ENCODE results near the gene PTCSC3. TPM values are rescaled to one million over a fixed set of nuclear protein-coding genes. Genes with fewer than 3 reads are reported as not detected.
A peak's percentile ranks its signal among the peaks of the same experiment; 100 is the strongest.

The PTCSC3 gene
- total and polyA plus RNA-seq, 2 of the 13 experiments (the other 11 are each of a cell fraction or from before 2014, with no cell fraction given): not detected

DNA sequence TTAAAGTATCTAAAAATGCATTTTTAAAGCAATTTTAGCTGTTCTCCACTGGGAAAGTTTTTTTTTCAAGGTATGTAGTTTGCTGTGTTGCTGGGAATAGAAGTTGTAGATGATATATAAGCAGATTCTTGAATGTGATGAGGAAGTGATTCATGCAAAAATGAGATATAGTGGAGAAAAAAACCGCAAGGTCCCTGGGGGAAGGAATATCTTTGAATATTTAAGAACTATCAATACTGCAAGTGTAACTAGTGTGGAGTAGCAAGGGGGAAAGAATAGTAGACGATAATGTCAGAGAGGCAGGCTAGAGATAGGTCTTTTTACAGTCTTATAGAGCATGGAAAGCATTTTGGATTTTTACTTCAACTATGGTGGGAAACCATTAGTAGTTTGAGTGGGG lies 42.5 kb downstream of the PTCSC3 start:
- FAIRE-seq (no peak), DNase-seq (ENCODE audit: low spot score) (no peak), ATAC-seq (no peak)
- no peaks in the 10 kb centered on the region for H3K9me3 ChIP-seq (ENCODE audit: low read length)
- no peak overlapping the region for H2AFZ ChIP-seq (ENCODE audit: low read length)
- H3K9ac ChIP-seq (ENCODE audit: insufficient read depth, low read depth, low read length): no peak overlapping the region
- no peak overlapping the region for H3K27ac ChIP-seq (ENCODE audit: extremely low read length, insufficient read depth, low read length)
- no peaks in the 10 kb centered on the region for H3K36me3 ChIP-seq (replicated peaks in 1 of 2; ENCODE audit: control insufficient read depth in 1 of 2, insufficient read depth in 2 of 2, low read length in 2 of 2)
- H3K4me3 ChIP-seq (replicated peaks in 1 of 3; ENCODE audit: insufficient read depth in 1 of 3, low read depth in 2 of 3, low read length in 3 of 3): no peak overlapping the region
- TF ChIP-seq ARHGAP35 (CRISPR knock-in tag; IDR thresholded peaks at IDR 0.05; ENCODE audit: borderline replicate concordance) (no peak), PHB2 (IDR thresholded peaks at IDR 0.05; ENCODE audit: partially characterized antibody) (peak; percentile 39)
- no peaks in the 10 kb centered on the region for H3K4me1 ChIP-seq (ENCODE audit: insufficient read depth, low read length)
- ChIA-PET POLR2A (no interaction called here), CTCF (ENCODE audit: low intra/inter-chr PET ratio, low total read pairs) (no interaction called here)
- intact Hi-C loops (cut with micrococcal nuclease; ENCODE audit: unreplicated experiment) (no loop called here), in situ Hi-C loops (cut with HindIII; ENCODE audit: extremely low pct_ligation_motif_present, low pct_unique_long_range_greater_than_20kb) (no loop called here)
- H3K79me2 ChIP-seq (ENCODE audit: insufficient read depth, low read length): no peaks in the 10 kb centered on the region
- H3K27me3 ChIP-seq (ENCODE audit: control insufficient read depth in 1 of 2, insufficient read depth in 2 of 2, low read length in 2 of 2): no peaks in the 10 kb centered on the region; a peak in 1 of 5 replicates
- H4K20me1 ChIP-seq (ENCODE audit: insufficient read depth, low read length): no peaks in the 10 kb centered on the region
- H3K4me2 ChIP-seq (ENCODE audit: low read depth, low read length): no peak overlapping the region
- WGBS (ENCODE audit: low lambda C conversion rate): 4% methylated on average over 2 of the region's 2 CpGs
- BruUV-seq (replicated peaks): no TSS peak

DNA sequence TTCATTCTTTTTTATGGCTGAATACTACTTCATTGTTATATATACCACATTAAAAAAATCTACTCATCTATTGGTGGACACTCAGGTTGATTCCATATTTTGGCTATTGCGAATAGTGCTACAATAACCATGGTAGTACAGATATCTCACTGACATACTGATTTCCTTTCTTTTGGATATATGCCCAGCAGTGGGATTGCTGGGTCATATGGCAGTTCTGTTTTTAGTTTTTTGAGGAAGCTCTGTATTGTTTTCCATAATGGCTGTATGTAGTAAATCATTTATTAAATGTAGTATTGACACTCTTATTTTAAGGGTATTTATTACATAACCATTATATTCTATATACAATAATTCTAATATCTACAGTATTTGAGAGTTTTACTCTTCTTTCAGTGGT lies 43.7 kb downstream of the PTCSC3 start:
- peaks cover 0 to 6% of the 10 kb centered on the region in 2 experiments; a peak in 1 of 5 replicates for H3K27me3 ChIP-seq (ENCODE audit: control insufficient read depth in 1 of 2, insufficient read depth in 2 of 2, low read length in 2 of 2)
- TF ChIP-seq KDM5A (IDR thresholded peaks at IDR 0.05; ENCODE audit: borderline replicate concordance, low read length) (no peak), MAX (IDR thresholded peaks at IDR 0.05) (no peak), ISL2 (CRISPR knock-in tag; IDR thresholded peaks at IDR 0.05) (no peak), SSRP1 (CRISPR knock-in tag; IDR thresholded peaks at IDR 0.05) (no peak), ZNF441 (CRISPR knock-in tag; IDR thresholded peaks at IDR 0.05; ENCODE audit: borderline replicate concordance) (no peak), ZNF678 (CRISPR knock-in tag; IDR thresholded peaks at IDR 0.05) (no peak), ZBTB38 (CRISPR knock-in tag; IDR thresholded peaks at IDR 0.05) (no peak), PRMT3 (CRISPR knock-in tag; IDR thresholded peaks at IDR 0.05; ENCODE audit: borderline replicate concordance, low read depth) (no peak), CHCHD3 (CRISPR knock-in tag; IDR thresholded peaks at IDR 0.05) (no peak), SOX5 (CRISPR knock-in tag; IDR thresholded peaks at IDR 0.05; ENCODE audit: borderline replicate concordance) (no peak), JDP2 (CRISPR knock-in tag; IDR thresholded peaks at IDR 0.05; ENCODE audit: borderline replicate concordance) (no peak)
- H3K4me3 ChIP-seq (replicated peaks in 1 of 3; ENCODE audit: insufficient read depth in 1 of 3, low read depth in 2 of 3, low read length in 3 of 3): no peak overlapping the region
- H3K36me3 ChIP-seq (replicated peaks in 1 of 2; ENCODE audit: control insufficient read depth in 1 of 2, insufficient read depth in 2 of 2, low read length in 2 of 2): no peaks in the 10 kb centered on the region
- no peak for FAIRE-seq
- no peaks in the 10 kb centered on the region for H3K4me1 ChIP-seq (ENCODE audit: insufficient read depth, low read length)
- H3K4me2 ChIP-seq (ENCODE audit: low read depth, low read length): no peak overlapping the region
- ChIA-PET POLR2A (no interaction called here), CTCF (ENCODE audit: low intra/inter-chr PET ratio, low total read pairs) (no interaction called here)
- H3K79me2 ChIP-seq (ENCODE audit: insufficient read depth, low read length): no peaks in the 10 kb centered on the region
- intact Hi-C loops (cut with micrococcal nuclease; ENCODE audit: unreplicated experiment) (no loop called here), in situ Hi-C loops (cut with HindIII; ENCODE audit: extremely low pct_ligation_motif_present, low pct_unique_long_range_greater_than_20kb) (no loop called here)
- no peak overlapping the region for H2AFZ ChIP-seq (ENCODE audit: low read length)
- no peaks in the 10 kb centered on the region for H3K9me3 ChIP-seq (ENCODE audit: low read length)
- no peak overlapping the region for H3K27ac ChIP-seq (ENCODE audit: extremely low read length, insufficient read depth, low read length)
- WGBS (ENCODE audit: low lambda C conversion rate): 56% methylated on average over 1 of the region's 1 CpG
- BruUV-seq (replicated peaks): no TSS peak
- no peak overlapping the region for H3K9ac ChIP-seq (ENCODE audit: insufficient read depth, low read depth, low read length)
- ATAC-seq: no peak
- no peaks in the 10 kb centered on the region for H4K20me1 ChIP-seq (ENCODE audit: insufficient read depth, low read length)
- no peak for DNase-seq (ENCODE audit: low spot score)

All from HepG2 (cell line).